GM18526 (cell line): ENCODE measurements around the gene UNC13A.

Experiments
- POLR2A ChIP-seq: IDR thresholded peaks from 3 replicates; pipeline ENCODE4 v1.6.1; 2011; ENCODE audit not compliant: insufficient read length; ENCODE audit errors: extremely low read depth

The UNC13A gene

GRCh38 chr19:17655751-17656472, 32.2 kb downstream of the UNC13A start:
- TF ChIP-seq POLR2A: no peak

- TF ChIP-seq POLR2A: no peak
Measured at GRCh38 chr19:17654993-17655392, 33.2 kb downstream of the UNC13A start.

GRCh38 chr19:17652627-17653026, 35.5 kb downstream of the UNC13A start:
- TF ChIP-seq POLR2A: no peak

GRCh38 chr19:17648786-17649185, 39.4 kb downstream of the UNC13A start:
- no peak for TF ChIP-seq POLR2A

GRCh38 chr19:17648097-17648660, 40.0 kb downstream of the UNC13A start:
- TF ChIP-seq POLR2A: no peak

GRCh38 chr19:17647071-17648020, 40.8 kb downstream of the UNC13A start:
- no peak for TF ChIP-seq POLR2A

- no peak for TF ChIP-seq POLR2A
Measured at GRCh38 chr19:17646441-17646840, 41.7 kb downstream of the UNC13A start.

- no peak for TF ChIP-seq POLR2A
Measured at GRCh38 chr19:17645339-17645963, 42.7 kb downstream of the UNC13A start.

- no peak for TF ChIP-seq POLR2A
Measured at GRCh38 chr19:17642656-17643055, 45.5 kb downstream of the UNC13A start.

GRCh38 chr19:17641846-17642245, 46.3 kb downstream of the UNC13A start:
- no peak for TF ChIP-seq POLR2A

GRCh38 chr19:17641181-17641580, 47.0 kb downstream of the UNC13A start:
- no peak for TF ChIP-seq POLR2A

- TF ChIP-seq POLR2A: no peak
Measured at GRCh38 chr19:17633700-17634099, 54.5 kb downstream of the UNC13A start.

- no peak for TF ChIP-seq POLR2A
Measured at GRCh38 chr19:17632577-17632976, 55.6 kb downstream of the UNC13A start.

- no peak for TF ChIP-seq POLR2A
Measured at GRCh38 chr19:17629760-17630159, 58.4 kb downstream of the UNC13A start.

GRCh38 chr19:17627921-17628320, 60.2 kb downstream of the UNC13A start:
- no peak for TF ChIP-seq POLR2A
